HG03571 (cell line): ENCODE measurements around the gene CLCN5.

Source experiments
- ATAC-seq: cut with Tn5 transposase; IDR thresholded peaks from one replicate; pipeline ENCODE4 v1.9.1; 2021; ENCODE audit not compliant: unreplicated experiment

Gene CLCN5

DNA sequence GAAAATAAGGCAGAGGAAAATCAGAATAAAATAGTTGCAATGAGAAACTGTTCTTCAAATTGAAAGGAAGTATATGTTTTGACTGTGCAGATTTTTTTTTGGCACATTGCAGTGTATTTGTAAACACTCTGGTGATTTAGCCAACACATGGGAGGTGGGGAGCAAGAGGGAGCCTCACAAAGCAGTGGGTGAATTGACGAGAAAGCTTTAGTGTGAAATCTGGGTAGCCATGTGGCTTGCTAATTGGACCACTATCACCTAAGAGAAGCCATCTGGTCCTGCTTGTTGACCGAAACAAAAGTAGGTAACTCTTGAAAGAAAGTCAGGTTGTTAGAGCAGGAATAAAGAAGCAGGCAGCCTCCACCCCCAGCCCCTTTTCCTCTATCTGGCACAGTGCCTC, 10.4 kb downstream of the CLCN5 start:
- no peak for ATAC-seq

DNA sequence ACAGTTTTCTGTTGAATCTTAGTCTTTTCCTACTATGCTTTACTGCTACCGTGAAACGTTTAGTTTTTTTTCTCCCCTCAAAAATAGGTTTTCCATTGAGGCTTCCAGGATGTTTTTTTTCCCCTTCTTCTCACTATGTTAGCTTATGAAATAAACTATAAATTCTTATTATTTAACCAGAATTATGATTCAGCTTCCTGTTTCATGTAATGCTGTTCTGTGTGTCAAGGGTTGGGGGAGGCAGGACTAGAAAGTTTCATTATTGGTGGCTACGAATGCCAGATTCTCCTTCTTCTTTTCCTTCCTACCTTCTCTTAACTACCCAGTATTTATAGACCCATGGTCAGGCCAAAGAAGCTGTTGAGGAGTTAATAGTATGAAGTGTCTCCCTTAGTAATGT, 11.8 kb downstream of the CLCN5 start:
- ATAC-seq = no peak

DNA sequence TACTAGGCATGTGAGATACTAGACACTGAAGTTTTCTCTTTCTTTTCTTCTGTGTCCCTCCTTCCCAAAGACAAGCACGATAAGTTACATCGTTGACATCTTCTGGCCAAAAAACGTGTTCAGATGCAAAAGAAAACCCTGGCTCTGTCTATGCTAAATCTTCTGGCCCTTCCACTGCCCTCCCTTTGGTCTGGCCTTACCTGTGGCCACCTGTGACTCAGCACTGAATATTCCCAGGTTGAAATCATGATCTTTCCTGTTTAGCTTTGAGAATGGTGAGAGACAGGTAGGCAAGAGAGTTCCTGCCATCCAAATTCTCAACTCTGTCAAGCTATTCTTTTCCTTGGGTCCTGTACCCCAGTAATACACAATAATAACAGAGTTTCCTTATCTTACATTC, 12.3 kb downstream of the CLCN5 start:
- no peak for ATAC-seq

DNA sequence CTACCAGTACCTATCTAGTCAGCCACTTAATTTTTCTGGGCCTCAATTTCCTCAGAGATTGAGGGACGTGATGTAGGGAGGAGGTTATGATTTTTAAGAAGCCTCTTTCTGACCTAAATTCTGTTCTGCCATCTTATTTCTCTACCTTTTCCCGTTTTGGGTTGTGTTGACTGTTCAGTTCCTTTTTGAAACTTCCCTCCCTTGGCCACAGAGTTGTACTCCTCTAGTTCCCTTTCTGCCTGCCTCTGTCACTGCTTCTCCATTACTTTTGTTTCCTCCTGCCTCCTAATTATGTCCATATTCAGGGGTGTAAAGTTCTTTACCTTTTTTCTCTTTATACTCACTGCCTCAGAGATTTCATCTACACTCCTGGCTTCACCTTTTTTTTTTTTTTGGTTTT, 25.4 kb downstream of the CLCN5 start:
- ATAC-seq = no peak

DNA sequence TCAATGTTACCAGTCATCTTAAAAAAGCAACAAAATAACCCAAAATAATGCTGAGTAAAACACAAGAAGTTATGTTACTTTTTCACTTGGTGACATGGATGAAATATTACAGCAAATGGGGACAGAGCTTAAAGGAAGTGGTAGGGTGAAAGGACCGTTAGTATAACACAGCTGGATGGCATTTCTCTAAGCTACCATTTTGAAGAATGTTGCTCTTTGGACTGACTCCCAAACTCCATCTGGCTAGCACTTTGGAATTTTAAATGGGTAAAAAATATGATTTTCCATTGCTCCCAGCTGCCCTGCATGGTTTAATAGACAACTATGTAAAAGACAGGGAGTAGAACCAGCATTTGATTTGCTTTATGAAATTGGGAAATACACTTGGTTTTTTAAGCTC, 27.6 kb downstream of the CLCN5 start:
- no peak for ATAC-seq

DNA sequence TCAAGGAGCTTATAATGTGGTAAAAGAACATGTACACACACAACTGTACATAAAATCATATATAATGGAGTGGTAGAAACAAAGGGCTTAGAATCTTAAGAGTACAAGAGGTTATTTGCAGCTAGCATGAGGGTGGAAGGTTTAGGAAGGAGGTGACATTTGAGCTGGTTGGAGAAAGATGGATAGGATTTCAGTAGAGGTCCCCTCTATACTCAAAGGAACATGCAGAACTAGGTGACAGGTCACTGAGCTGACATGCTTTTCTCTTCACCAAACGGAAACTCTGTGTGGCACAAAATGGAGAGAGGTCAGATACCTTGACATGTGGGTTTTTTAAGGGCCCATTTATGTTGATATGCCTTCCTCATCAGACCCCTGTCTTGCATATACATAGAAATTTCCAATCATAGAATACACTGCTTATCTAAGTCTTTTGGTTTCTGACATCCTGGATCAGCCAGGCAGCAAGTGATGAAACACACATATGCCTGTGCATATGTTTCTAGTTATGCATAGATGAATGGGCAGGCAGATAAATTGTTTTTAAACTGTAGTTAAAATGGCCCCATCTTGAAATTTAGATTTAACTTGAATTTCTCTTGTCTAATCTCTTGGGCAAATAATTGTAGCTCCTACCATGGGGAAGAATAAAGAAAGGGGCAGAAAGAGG, 29.3 kb downstream of the CLCN5 start:
- no peak for ATAC-seq

DNA sequence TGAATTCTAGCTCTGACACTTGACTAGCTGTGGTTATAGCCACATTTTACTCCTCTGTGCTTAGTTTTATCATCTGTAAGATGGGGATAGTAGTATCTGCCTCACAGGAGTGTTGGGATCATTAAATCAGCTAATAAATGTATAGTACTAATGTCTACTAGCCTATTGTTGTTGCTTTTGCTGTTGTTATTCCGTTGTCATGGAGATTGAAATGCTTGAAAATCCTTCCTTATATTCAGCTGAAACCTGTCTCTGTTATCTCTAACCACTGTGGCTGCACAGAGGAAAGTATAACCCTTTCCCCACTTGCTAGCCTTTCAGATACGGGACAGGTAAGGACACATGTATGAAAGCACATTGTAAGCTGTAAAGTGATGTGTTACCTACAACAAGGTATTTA, 33.9 kb downstream of the CLCN5 start:
- ATAC-seq = no peak

DNA sequence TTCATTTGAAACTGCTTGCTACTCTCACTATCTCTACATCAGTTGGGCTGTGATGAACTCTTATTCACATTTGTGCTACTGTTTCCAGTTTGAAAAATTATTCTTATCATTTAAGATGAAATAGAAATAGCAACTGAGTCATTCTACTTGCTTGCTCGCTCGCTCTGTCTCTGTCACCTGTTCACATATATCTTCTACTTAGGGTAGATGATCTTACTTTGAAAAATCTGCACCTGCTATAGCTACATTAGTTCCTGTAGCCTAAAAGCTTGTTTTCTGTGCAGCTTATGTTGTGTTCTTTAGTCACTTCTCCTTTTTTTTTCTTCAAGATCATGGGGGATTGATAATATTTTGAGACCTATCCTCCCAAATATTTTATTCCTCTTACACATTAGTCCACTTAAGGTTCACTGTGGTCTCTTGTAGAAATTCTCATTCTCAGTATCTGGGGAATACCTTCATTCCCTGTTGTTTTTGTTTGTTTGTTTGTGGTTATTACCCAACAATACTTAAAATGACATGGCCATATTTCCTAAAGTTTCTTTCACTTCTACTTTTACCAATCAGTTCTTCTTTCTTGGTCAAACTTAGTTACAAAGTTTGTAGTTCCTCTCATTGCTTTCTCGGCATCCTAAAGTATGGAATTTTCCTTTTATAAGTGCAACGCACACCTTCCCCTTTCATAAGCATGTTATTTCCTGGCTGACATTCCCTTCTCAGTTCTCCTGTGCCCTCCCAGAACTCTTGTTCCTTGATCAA, 36.5 kb downstream of the CLCN5 start:
- ATAC-seq = no peak

DNA sequence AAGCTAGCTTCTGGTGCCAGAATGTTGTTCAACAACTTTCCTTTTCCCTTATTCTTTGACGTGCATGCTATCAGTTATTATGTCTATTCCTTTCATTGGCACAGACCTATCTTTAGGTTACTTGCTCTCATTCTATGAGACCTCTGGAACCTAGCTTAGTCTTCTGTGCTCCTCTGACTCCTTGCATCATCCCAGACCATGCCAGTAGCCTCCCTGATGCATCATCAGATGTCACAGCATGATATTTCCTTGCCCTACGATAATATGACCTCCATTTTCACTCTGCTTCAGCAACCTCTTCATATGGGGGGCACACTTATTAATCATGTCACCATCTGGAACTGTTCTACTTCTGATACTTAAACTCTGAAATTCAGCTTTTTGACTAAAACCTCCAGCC, 37.2 kb downstream of the CLCN5 start:
- ATAC-seq = no peak

DNA sequence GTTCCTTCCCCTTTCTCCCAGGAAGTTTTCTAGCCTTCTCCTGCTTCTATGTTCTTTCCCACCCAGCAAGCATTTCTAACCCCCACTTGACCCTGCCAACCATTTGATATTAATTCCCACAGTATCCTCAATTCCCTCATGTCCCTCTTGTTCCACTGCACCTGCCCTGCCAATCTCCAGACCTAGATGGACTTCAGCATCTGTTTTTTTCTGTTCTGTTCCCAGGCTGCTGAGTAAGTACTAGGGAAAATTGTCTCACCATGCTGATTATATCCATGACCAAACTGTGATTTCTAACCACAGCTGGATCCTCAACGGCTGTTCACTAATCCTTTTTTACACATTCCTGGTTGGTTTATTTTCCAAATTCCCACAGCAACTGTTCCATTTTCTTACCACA, 37.7 kb downstream of the CLCN5 start:
- ATAC-seq = no peak

DNA sequence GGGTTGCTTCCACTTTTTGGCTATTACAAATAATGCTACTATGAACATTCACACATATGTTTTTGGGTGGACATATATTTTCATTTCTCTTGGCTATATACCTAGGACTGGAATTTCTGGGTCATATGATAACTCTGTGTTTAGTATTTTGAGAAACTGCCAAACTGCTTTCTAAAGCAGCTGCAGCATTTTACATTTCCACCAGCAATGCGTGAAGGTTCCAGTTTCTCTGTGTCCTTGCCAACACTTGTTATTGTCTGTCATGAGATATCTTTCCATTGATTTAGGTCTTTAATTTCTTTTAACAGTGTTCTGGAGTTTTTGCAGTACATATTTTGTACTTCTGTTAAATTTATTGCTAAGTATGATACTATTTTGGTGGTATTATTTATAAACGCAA, 48.3 kb downstream of the CLCN5 start:
- ATAC-seq = no peak

DNA sequence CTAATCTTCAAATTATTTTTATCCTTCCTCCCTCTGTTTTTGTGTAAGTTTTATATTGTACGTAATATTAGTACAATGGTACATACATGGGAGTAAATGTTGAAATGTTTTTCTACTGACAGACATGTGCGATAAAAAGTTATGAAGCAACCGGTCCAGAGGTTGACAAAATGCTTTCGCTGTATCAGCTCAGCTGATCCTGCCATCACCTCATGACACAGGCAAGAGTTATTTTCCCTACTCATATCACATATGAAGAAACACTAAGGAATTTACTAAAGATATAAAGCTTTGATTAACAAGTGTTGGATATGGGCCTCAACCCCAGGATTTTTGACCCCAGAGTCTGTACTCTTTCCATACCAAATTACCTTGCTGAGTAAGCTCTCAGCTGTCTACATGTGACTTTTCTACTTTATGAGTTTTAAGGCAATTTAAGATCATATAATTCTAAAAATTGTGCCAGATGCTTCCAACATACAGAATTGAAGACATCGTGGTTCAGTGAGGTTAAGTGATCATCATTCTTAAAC, 50.0 kb downstream of the CLCN5 start:
- ATAC-seq = no peak

DNA sequence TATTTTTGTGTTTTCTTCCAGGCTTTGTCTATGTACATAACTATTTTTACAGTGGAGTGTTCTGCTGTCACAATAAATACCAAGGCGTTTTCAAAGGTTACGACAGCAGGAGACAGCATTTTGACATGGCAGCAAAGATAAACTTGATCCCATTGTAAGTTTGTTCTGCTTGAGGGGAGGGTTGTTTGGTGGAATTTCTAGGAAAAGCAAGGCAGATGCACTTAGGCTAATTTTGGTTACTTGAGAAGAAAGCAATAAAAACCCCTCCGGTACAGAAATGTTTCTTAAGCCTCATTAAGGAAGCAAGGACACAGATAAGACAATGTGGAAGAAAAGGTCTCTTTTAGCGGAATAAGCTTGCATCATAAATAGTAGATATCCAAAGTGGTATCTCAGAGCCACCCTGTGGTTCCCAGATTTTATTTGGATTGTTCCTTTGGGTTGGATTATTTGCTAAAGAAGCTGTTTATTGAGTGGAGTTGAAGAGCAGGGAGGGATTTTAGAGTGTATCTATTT, 54.3 kb downstream of the CLCN5 start:
- ATAC-seq = no peak

DNA sequence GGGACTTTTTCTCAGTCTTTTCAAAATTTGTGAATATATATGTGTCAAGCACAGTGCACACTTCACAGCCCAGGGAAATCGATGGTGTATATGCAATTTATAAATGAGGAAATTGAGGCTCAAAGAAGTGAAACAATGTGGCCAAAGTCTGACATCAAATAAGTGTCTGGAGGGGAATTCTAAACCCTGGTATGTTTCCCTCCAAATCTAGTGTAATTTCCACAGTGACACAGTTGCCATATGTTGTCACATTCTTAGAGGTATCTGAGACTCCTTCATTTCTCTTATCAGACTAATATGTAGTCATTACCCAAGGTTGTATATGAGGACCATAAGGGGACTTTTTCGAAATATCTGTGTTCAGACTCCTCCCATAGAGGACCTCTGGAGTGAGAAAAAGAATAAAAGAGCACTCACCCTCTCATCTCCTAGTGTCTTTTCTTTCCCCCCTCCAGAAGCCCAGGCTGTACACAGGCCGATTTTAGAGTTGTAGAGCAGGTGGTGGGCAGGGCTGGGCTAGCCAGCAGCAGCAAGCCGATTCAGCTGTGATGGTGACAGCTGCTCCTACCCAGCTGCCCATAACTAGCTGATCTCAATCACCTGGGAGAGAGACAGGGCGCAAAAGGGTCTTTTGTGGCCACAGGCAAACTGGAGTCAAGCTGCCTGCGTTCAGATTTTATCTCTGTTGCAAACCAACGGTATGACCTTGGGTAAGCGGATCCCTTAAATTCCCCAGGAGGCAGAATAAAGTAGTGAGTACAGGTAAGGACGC, 55.1 kb downstream of the CLCN5 start:
- no peak for ATAC-seq

DNA sequence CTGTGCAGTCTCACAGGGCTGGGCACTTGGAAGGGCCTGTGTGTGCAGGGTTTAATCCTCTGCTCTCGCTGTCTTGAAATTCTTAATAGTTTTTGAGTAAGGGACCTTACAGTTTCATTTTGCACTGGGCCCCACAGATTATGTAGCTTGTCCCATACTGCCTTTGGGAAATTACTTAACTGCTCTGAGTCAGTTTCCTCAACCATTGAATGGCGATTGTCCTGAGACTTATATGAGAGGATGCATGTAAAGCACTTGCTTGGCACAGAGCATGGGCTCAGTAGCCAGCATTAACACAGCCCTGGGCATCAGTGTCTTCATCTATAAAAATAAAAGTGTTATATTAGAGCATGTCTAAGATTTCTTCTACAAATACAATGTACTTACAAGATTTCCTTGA, 55.8 kb downstream of the CLCN5 start:
- no peak for ATAC-seq

DNA sequence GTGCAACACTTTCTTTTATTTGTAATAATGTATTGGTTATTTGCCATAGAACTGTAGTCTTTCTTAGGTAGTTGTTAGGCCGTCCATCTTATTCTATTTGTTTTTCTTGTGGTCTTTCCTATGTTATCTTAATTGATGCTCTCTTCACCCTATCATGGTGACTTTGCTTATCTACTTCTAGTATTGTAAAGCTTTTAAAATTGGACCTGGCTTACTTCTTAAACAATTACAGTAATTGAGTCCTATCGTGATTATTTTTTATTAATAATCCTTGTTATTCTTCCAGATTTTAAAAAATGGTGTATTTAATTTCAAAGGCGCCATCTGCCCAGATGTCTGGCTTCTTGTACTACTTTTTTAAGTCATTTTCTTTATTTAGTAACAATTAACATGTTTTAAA, 63.7 kb downstream of the CLCN5 start:
- no peak for ATAC-seq

DNA sequence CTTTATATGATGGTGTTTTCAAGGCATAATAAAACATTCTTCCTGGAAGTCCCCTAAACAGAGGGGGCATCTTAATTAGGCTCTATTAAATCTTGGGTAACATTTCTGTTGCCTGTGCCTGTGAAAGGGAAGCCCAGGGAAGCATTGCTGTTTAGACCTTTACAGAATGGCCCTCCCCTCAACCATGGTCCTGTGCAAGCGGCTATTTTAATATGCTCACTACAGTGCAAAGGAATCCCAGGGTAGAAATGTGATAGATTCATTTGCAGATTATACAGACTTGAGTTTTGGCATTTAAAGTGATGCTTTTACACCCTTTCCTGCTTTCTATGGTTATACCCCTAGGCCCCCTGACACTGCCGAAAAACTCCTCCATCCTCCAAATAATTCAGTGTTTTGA, 65.3 kb downstream of the CLCN5 start:
- no peak for ATAC-seq

DNA sequence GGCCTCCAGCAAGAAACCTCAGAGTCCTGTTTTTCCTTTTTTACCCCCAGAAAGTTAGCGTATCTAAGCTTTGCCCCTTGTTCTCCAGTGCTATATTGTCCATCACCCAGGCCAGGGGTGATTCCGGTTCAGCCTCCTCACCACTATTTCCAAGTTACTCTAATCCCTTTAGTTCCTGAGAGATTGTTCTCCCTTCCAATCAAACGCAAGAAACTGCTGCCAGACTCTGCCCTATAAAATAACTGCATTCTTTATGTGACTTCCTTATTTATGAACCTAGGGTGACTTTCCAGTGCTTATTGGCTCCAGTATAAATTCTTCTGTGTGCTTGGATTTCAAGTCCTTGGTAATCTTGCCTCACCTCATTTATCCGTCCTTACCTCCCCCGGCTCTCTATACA, 65.7 kb downstream of the CLCN5 start:
- ATAC-seq = no peak

DNA sequence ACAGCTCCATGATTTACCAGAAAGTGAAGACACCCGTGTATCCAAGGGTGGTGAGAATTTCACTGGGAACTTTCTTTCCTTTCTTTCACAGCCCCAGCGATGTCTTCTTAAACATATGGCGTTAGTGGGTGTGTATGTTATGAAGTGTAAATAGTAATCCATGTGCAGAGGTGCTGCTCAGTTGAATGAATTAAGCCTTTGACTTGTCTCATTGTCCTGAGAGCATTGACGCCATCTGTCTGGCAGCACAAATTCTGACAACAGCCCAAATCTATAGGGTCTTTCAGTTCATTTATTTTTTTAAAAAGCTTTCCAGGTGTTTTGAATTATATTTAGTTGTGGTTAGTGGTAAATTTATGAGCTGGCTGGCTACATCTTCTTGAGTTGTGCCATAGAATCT, 69.4 kb downstream of the CLCN5 start:
- no peak for ATAC-seq

DNA sequence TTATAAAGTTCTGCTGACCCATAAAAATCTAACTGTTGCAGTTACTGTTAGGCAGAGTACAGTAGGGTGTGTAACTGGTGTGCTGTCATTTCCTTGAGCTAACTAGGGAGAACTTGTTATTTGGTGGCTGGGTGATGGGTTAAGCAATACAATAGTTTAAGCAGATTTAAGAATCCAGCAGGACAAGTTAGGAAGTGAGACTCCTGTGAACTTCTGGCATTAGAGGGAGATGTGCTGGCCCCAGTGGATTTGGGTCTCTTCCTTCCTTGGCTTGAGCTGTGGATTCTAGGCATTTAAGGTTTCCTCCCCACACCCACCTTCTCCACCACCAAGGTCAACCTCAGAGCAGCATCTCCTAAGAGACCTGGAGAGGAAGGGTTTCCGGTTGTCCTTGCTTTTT, 70.5 kb downstream of the CLCN5 start:
- ATAC-seq = no peak

DNA sequence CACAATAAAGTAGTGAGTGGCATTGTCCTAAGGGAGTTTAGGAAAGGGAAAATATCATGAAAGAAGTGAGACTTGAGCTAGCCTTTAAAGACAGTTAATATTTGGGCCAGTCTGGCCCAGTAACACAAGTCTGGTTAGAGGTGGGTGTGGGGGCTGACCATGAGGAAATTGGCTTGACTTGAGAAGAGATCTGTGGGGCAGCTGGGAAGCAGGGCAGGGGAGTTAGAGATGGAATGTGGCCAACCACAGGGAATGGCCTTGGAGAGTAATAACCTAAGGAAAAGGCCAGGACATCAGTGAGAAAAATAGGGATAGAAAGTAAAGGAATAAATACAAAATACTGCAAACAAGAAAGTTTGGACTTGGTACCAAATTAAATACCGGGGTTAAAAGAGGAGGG, 71.3 kb downstream of the CLCN5 start:
- no peak for ATAC-seq
